VCaP (cell line): ENCODE measurements around the gene EPGN.
A peak's percentile ranks its signal among the peaks of the same experiment; 100 is the strongest.

Experiments used
- H3K27ac ChIP-seq: fragments of 450-650 bp; 2 replicates; pipeline ENCODE4 v1.5.1; 2017
- CTCF ChIP-seq: fragments of 450-650 bp; conservative IDR thresholded peaks from 2 replicates; pipeline ENCODE4 v1.5.1; 2017; ENCODE audit warnings: mild to moderate bottlenecking, moderate library complexity

The EPGN gene

GRCh38 chr4:74317616-74318246, 9.5 kb downstream of the EPGN start:
- no peak overlapping the region for H3K27ac ChIP-seq
- TF ChIP-seq CTCF = no peak

- H3K27ac ChIP-seq = no peak overlapping the region
- TF ChIP-seq CTCF = no peak
Observed at GRCh38 chr4:74318276-74318675, 10.0 kb downstream of the EPGN start.

- TF ChIP-seq CTCF = no peak
- H3K27ac ChIP-seq = no peak overlapping the region
Observed at GRCh38 chr4:74319470-74319869, 11.2 kb downstream of the EPGN start.

- H3K27ac ChIP-seq = no peak overlapping the region
- TF ChIP-seq CTCF = peak; percentile 51
Observed at GRCh38 chr4:74320559-74321118, 12.4 kb downstream of the EPGN start.

DNA sequence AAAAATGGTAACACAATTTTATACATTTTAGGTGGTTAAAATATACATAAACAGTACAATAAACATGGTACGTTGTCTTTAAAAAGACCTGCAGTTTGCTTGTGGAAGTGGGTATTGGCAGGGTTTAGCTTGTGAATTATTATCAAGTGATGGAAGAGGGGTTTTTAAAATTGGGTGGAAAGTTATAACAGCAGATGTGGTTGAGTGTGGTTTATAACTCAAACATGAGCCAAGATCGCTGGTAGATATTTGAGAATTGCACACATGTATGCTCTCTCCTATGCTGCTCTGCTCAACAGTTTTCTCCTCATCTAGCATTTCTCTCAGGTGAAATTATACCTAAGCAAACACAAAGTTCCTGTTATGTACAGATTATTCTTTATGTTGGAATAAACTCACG, 14.0 kb downstream of the EPGN start:
- H3K27ac ChIP-seq = no peak overlapping the region
- TF ChIP-seq CTCF = no peak

DNA sequence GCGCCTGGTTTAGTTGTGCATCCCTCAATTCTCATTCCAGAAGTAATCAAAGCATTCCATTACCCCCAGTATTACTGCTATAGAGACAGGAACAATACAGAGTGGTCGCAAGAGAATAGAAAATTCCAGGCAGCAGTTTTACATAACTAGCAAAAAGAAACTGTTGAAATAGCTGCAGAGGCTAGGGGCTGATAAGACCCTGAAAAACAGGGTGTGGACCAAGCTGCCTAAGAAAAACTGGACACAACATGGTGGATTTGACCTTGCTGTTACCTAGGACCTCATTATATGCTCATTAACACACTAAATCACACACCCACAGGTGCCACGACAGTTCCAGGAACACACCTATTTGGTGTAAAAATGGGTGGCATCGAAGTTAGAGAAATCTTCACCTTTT, 15.4 kb downstream of the EPGN start:
- no peak for TF ChIP-seq CTCF
- H3K27ac ChIP-seq = no peak overlapping the region

- H3K27ac ChIP-seq = no peak overlapping the region
- TF ChIP-seq CTCF = no peak
Observed at GRCh38 chr4:74324262-74324661, 16.0 kb downstream of the EPGN start.
